SH-SY5Y (cell line): ENCODE data around the gene B3GALNT2.

Experiments
- GATA2 ChIP-seq: IDR thresholded peaks from 2 replicates; pipeline ENCODE4 v1.6.1; 2011; ENCODE audit warnings: mild to moderate bottlenecking, low read depth, low read length
- GATA3 ChIP-seq: IDR thresholded peaks from 2 replicates; pipeline ENCODE4 v1.6.1; 2011; ENCODE audit warnings: low read depth, mild to moderate bottlenecking, low read length, moderate library complexity

Gene B3GALNT2

GRCh38 chr1:235470741-235471439 is 33.4 kb downstream of the B3GALNT2 start:
- no peak for TF ChIP-seq GATA3
- no peak for TF ChIP-seq GATA2

- TF ChIP-seq GATA2 (no peak), GATA3 (no peak)
Measured at GRCh38 chr1:235468970-235469369, 35.3 kb downstream of the B3GALNT2 start.

- TF ChIP-seq GATA3 (no peak), GATA2 (no peak)
Measured at GRCh38 chr1:235468004-235468403, 36.2 kb downstream of the B3GALNT2 start.

- TF ChIP-seq GATA2 (no peak), GATA3 (no peak)
Measured at GRCh38 chr1:235465066-235465465, 39.2 kb downstream of the B3GALNT2 start.

- no peak for TF ChIP-seq GATA2
- TF ChIP-seq GATA3 = no peak
Measured at GRCh38 chr1:235461954-235462353, 42.3 kb downstream of the B3GALNT2 start.

GRCh38 chr1:235460770-235461169 is 43.5 kb downstream of the B3GALNT2 start:
- TF ChIP-seq GATA2 (no peak), GATA3 (no peak)

GRCh38 chr1:235455823-235456222 is 48.4 kb downstream of the B3GALNT2 start:
- TF ChIP-seq GATA2 (no peak), GATA3 (no peak)

- TF ChIP-seq GATA3 (no peak), GATA2 (no peak)
Measured at GRCh38 chr1:235455097-235455496, 49.2 kb downstream of the B3GALNT2 start.

GRCh38 chr1:235454021-235454420 is 50.2 kb downstream of the B3GALNT2 start:
- TF ChIP-seq GATA3 = no peak
- TF ChIP-seq GATA2 = no peak

GRCh38 chr1:235450886-235451483 is 53.3 kb downstream of the B3GALNT2 start:
- no peak for TF ChIP-seq GATA2
- TF ChIP-seq GATA3 = no peak

GRCh38 chr1:235450433-235450832 is 53.8 kb downstream of the B3GALNT2 start:
- TF ChIP-seq GATA3 (no peak), GATA2 (no peak)

- no peak for TF ChIP-seq GATA2
- TF ChIP-seq GATA3 = no peak
Measured at GRCh38 chr1:235448616-235449015, 55.6 kb downstream of the B3GALNT2 start.

- TF ChIP-seq GATA2 (no peak), GATA3 (no peak)
Measured at GRCh38 chr1:235442788-235443429, 61.3 kb downstream of the B3GALNT2 start.

- TF ChIP-seq GATA2 = no peak
- TF ChIP-seq GATA3 = no peak
Measured at GRCh38 chr1:235441159-235441685, 63.0 kb downstream of the B3GALNT2 start.

- TF ChIP-seq GATA3 (no peak), GATA2 (no peak)
Measured at GRCh38 chr1:235434001-235434400, 70.3 kb downstream of the B3GALNT2 start.
